Measurements from ENCODE around the gene TEAD4.
A peak's percentile ranks its signal among the peaks of the same experiment; 100 is the strongest.

TEAD4 gene

GRCh38 chr12:2959505-2960389, 550 bp downstream of the TEAD4 start:
- peak overlapping the region; percentile 45 to 73 (median 69) for H3K4me3 ChIP-seq (ENCODE audit: low read depth in 1 of 5, low read length in 5 of 5)
- H3K9me3 ChIP-seq (ENCODE audit: control insufficient read depth in 5 of 5, low read length in 5 of 5), result no peaks in the 10 kb centered on the region
- H3K36me3 ChIP-seq (ENCODE audit: control insufficient read depth in 5 of 5, insufficient read depth in 5 of 5, low read length in 5 of 5), result no peaks in the 10 kb centered on the region
- peak overlapping the region; percentile 46 for H3K27ac ChIP-seq (ENCODE audit: low read depth, low read length)
- peak overlapping the region; percentile 19 to 72 (median 56) for H3K9ac ChIP-seq (ENCODE audit: low read length in 5 of 5)
- H3K4me1 ChIP-seq (ENCODE audit: control insufficient read depth in 5 of 5, insufficient read depth in 5 of 5, low read length in 5 of 5), result peaks cover 2 to 44% (median 26%) of the 10 kb centered on the region in 5 donors
- H3K27me3 ChIP-seq (ENCODE audit: control insufficient read depth in 5 of 5, insufficient read depth in 4 of 5, low read length in 5 of 5), result peaks cover 0 to 8% (median 4%) of the 10 kb centered on the region in 5 donors

GRCh38 chr12:2960390-2960956, 1.3 kb downstream of the TEAD4 start:
- Histone ChIP-seq H3K9ac (ENCODE audit: low read length in 5 of 5) (peak overlapping the region in 3 of 5 donors; percentile 19 to 69 (median 56)), H3K36me3 (ENCODE audit: control insufficient read depth in 5 of 5, insufficient read depth in 5 of 5, low read length in 5 of 5) (no peaks in the 10 kb centered on the region), H3K4me1 (ENCODE audit: control insufficient read depth in 5 of 5, insufficient read depth in 5 of 5, low read length in 5 of 5) (peaks cover 2 to 46% (median 26%) of the 10 kb centered on the region in 5 donors), H3K9me3 (ENCODE audit: control insufficient read depth in 5 of 5, low read length in 5 of 5) (no peaks in the 10 kb centered on the region), H3K4me3 (ENCODE audit: low read depth in 1 of 5, low read length in 5 of 5) (peak overlapping the region; percentile 45 to 73 (median 69)), H3K27me3 (ENCODE audit: control insufficient read depth in 5 of 5, insufficient read depth in 4 of 5, low read length in 5 of 5) (peaks cover 0 to 8% (median 4%) of the 10 kb centered on the region in 5 donors), H3K27ac (ENCODE audit: low read depth, low read length) (peak overlapping the region; percentile 46)

GRCh38 chr12:2960996-2961616, 1.9 kb downstream of the TEAD4 start:
- no peak overlapping the region for H3K9ac ChIP-seq (ENCODE audit: low read length in 5 of 5)
- H3K4me1 ChIP-seq (ENCODE audit: control insufficient read depth in 5 of 5, insufficient read depth in 5 of 5, low read length in 5 of 5), result peaks cover 2 to 46% (median 26%) of the 10 kb centered on the region in 5 donors
- peaks cover 0 to 8% (median 4%) of the 10 kb centered on the region in 5 donors for H3K27me3 ChIP-seq (ENCODE audit: control insufficient read depth in 5 of 5, insufficient read depth in 4 of 5, low read length in 5 of 5)
- H3K9me3 ChIP-seq (ENCODE audit: control insufficient read depth in 5 of 5, low read length in 5 of 5), result no peaks in the 10 kb centered on the region
- peak overlapping the region in 4 of 5 donors; percentile 45 to 73 (median 68) for H3K4me3 ChIP-seq (ENCODE audit: low read depth in 1 of 5, low read length in 5 of 5)
- peak overlapping the region; percentile 46 for H3K27ac ChIP-seq (ENCODE audit: low read depth, low read length)
- H3K36me3 ChIP-seq (ENCODE audit: control insufficient read depth in 5 of 5, insufficient read depth in 5 of 5, low read length in 5 of 5), result no peaks in the 10 kb centered on the region

- H3K27ac ChIP-seq (ENCODE audit: low read depth, low read length), result no peak overlapping the region
- H3K9ac ChIP-seq (ENCODE audit: low read length in 5 of 5), result no peak overlapping the region
- H3K36me3 ChIP-seq (ENCODE audit: control insufficient read depth in 5 of 5, insufficient read depth in 5 of 5, low read length in 5 of 5), result no peaks in the 10 kb centered on the region
- peaks cover 0 to 8% (median 4%) of the 10 kb centered on the region in 5 donors for H3K27me3 ChIP-seq (ENCODE audit: control insufficient read depth in 5 of 5, insufficient read depth in 4 of 5, low read length in 5 of 5)
- no peak overlapping the region for H3K4me3 ChIP-seq (ENCODE audit: low read depth in 1 of 5, low read length in 5 of 5)
- no peaks in the 10 kb centered on the region for H3K9me3 ChIP-seq (ENCODE audit: control insufficient read depth in 5 of 5, low read length in 5 of 5)
- peaks cover 2 to 46% (median 26%) of the 10 kb centered on the region in 5 donors for H3K4me1 ChIP-seq (ENCODE audit: control insufficient read depth in 5 of 5, insufficient read depth in 5 of 5, low read length in 5 of 5)
Measured at GRCh38 chr12:2961705-2962104, 2.5 kb downstream of the TEAD4 start.

- Histone ChIP-seq H3K27me3 (ENCODE audit: control insufficient read depth in 5 of 5, insufficient read depth in 4 of 5, low read length in 5 of 5) (peaks cover 0 to 8% (median 4%) of the 10 kb centered on the region in 5 donors), H3K9ac (ENCODE audit: low read length in 5 of 5) (no peak overlapping the region), H3K4me3 (ENCODE audit: low read depth in 1 of 5, low read length in 5 of 5) (peak overlapping the region in 2 of 5 donors; percentile 17 to 20), H3K27ac (ENCODE audit: low read depth, low read length) (peak overlapping the region; percentile 41), H3K4me1 (ENCODE audit: control insufficient read depth in 5 of 5, insufficient read depth in 5 of 5, low read length in 5 of 5) (peaks cover 2 to 41% (median 23%) of the 10 kb centered on the region in 5 donors), H3K36me3 (ENCODE audit: control insufficient read depth in 5 of 5, insufficient read depth in 5 of 5, low read length in 5 of 5) (no peaks in the 10 kb centered on the region), H3K9me3 (ENCODE audit: control insufficient read depth in 5 of 5, low read length in 5 of 5) (no peaks in the 10 kb centered on the region)
Measured at GRCh38 chr12:2963154-2963759, 4.1 kb downstream of the TEAD4 start.

GRCh38 chr12:2963760-2964292, 4.6 kb downstream of the TEAD4 start:
- Histone ChIP-seq H3K9me3 (ENCODE audit: control insufficient read depth in 5 of 5, low read length in 5 of 5) (no peaks in the 10 kb centered on the region), H3K36me3 (ENCODE audit: control insufficient read depth in 5 of 5, insufficient read depth in 5 of 5, low read length in 5 of 5) (no peaks in the 10 kb centered on the region), H3K27me3 (ENCODE audit: control insufficient read depth in 5 of 5, insufficient read depth in 4 of 5, low read length in 5 of 5) (peaks cover 0 to 8% (median 4%) of the 10 kb centered on the region in 5 donors), H3K4me3 (ENCODE audit: low read depth in 1 of 5, low read length in 5 of 5) (peak overlapping the region in 2 of 5 donors; percentile 17 to 43), H3K27ac (ENCODE audit: low read depth, low read length) (peak overlapping the region; percentile 41), H3K4me1 (ENCODE audit: control insufficient read depth in 5 of 5, insufficient read depth in 5 of 5, low read length in 5 of 5) (peaks cover 2 to 37% (median 18%) of the 10 kb centered on the region in 5 donors), H3K9ac (ENCODE audit: low read length in 5 of 5) (no peak overlapping the region)

- peaks cover 0 to 6% (median 3%) of the 10 kb centered on the region in 5 donors for H3K27me3 ChIP-seq (ENCODE audit: control insufficient read depth in 5 of 5, insufficient read depth in 4 of 5, low read length in 5 of 5)
- no peak overlapping the region for H3K9ac ChIP-seq (ENCODE audit: low read length in 5 of 5)
- H3K27ac ChIP-seq (ENCODE audit: low read depth, low read length), result no peak overlapping the region
- no peak overlapping the region for H3K4me3 ChIP-seq (ENCODE audit: low read depth in 1 of 5, low read length in 5 of 5)
- peaks cover 0 to 9% (median 0%) of the 10 kb centered on the region in 5 donors for H3K36me3 ChIP-seq (ENCODE audit: control insufficient read depth in 5 of 5, insufficient read depth in 5 of 5, low read length in 5 of 5)
- no peaks in the 10 kb centered on the region for H3K9me3 ChIP-seq (ENCODE audit: control insufficient read depth in 5 of 5, low read length in 5 of 5)
- peaks cover 0 to 19% (median 3%) of the 10 kb centered on the region in 5 donors for H3K4me1 ChIP-seq (ENCODE audit: control insufficient read depth in 5 of 5, insufficient read depth in 5 of 5, low read length in 5 of 5)
Measured at GRCh38 chr12:2967651-2968050, 8.5 kb downstream of the TEAD4 start.

GRCh38 chr12:2970744-2971143, 11.5 kb downstream of the TEAD4 start:
- Histone ChIP-seq H3K4me1 (ENCODE audit: control insufficient read depth in 5 of 5, insufficient read depth in 5 of 5, low read length in 5 of 5) (no peaks in the 10 kb centered on the region), H3K27ac (ENCODE audit: low read depth, low read length) (no peak overlapping the region), H3K9me3 (ENCODE audit: control insufficient read depth in 5 of 5, low read length in 5 of 5) (no peaks in the 10 kb centered on the region), H3K9ac (ENCODE audit: low read length in 5 of 5) (no peak overlapping the region), H3K4me3 (ENCODE audit: low read depth in 1 of 5, low read length in 5 of 5) (no peak overlapping the region), H3K36me3 (ENCODE audit: control insufficient read depth in 5 of 5, insufficient read depth in 5 of 5, low read length in 5 of 5) (peaks cover 0 to 9% (median 0%) of the 10 kb centered on the region in 5 donors), H3K27me3 (ENCODE audit: control insufficient read depth in 5 of 5, insufficient read depth in 4 of 5, low read length in 5 of 5) (no peaks in the 10 kb centered on the region)

- H3K9ac ChIP-seq (ENCODE audit: low read length in 5 of 5), result no peak overlapping the region
- no peak overlapping the region for H3K27ac ChIP-seq (ENCODE audit: low read depth, low read length)
- H3K36me3 ChIP-seq (ENCODE audit: control insufficient read depth in 5 of 5, insufficient read depth in 5 of 5, low read length in 5 of 5), result peaks cover 0 to 9% (median 0%) of the 10 kb centered on the region in 5 donors
- no peaks in the 10 kb centered on the region for H3K9me3 ChIP-seq (ENCODE audit: control insufficient read depth in 5 of 5, low read length in 5 of 5)
- no peaks in the 10 kb centered on the region for H3K4me1 ChIP-seq (ENCODE audit: control insufficient read depth in 5 of 5, insufficient read depth in 5 of 5, low read length in 5 of 5)
- no peaks in the 10 kb centered on the region for H3K27me3 ChIP-seq (ENCODE audit: control insufficient read depth in 5 of 5, insufficient read depth in 4 of 5, low read length in 5 of 5)
- H3K4me3 ChIP-seq (ENCODE audit: low read depth in 1 of 5, low read length in 5 of 5), result no peak overlapping the region
Measured at GRCh38 chr12:2973566-2973965, 14.4 kb downstream of the TEAD4 start.

Data from subcutaneous abdominal adipose tissue (tissue), 5 donors.